Endothelial cell of umbilical vein (primary cell): ENCODE data around the gene ABCC2. TPM values are rescaled to one million over a fixed set of nuclear protein-coding genes. Genes with fewer than 3 reads are reported as not detected.

Experiments used
- BruUV-seq: library from RNA; stranded (reverse); fragments of 400-500 nt; replicated peaks from 2 replicates; lab custom pipeline; 2021; lab: Mats Ljungman, UMichigan
- CTCF ChIA-PET: fragments of 300-600, 350-600 bp; sonication (Branson Sonifier 250); formaldehyde crosslinking; loops from one replicate; lab custom pipeline; 2021; ENCODE audit warnings: antibody characterized with exemption, inconsistent platforms; lab: Charles Lee
- POLR2A ChIA-PET: fragments of 300-600, 350-600 bp; sonication (Branson Sonifier 250); formaldehyde crosslinking; loops from one replicate; lab custom pipeline; 2021; ENCODE audit warnings: antibody characterized with exemption, inconsistent platforms; lab: Charles Lee
- DNase-seq: peaks from one replicate; pipeline ENCODE4 v3.0.0-alpha.2; 2011; ENCODE audit warnings: low read depth, low spot score
- FAIRE-seq: peaks from 2 replicates; lab custom pipeline; 2011; peaks lifted over from hg19 to GRCh38; lab: Jason Lieb, UNC
- H2AFZ ChIP-seq: 2 replicates; pipeline ENCODE4 v1.6.0; 2012; ENCODE audit warnings: low read depth, low read length, control low read depth, inconsistent platforms
- H3K27ac ChIP-seq: 2 replicates; pipeline ENCODE4 v1.5.1; 2011; ENCODE audit warnings: low read depth, mild to moderate bottlenecking, control low read depth, low read length, moderate library complexity; ENCODE audit not compliant: insufficient read depth
- H3K27me3 ChIP-seq, 2 experiments: 2 replicates each; pipeline versions ENCODE4 v1.6.0 to v1.6.1; 2011; ENCODE audit warnings: low read length in 2 of 2, mixed read lengths in 1 of 2; ENCODE audit not compliant: control insufficient read depth in 2 of 2, insufficient read depth in 2 of 2
- H3K36me3 ChIP-seq, 2 experiments: 2 replicates in 1 of 2; 3 replicates in 1 of 2; pipeline ENCODE4 v1.5.1; 2011; ENCODE audit warnings: low read length in 2 of 2, mild to moderate bottlenecking in 1 of 2, moderate library complexity in 1 of 2; ENCODE audit not compliant: control insufficient read depth in 2 of 2, insufficient read depth in 2 of 2; ENCODE audit errors: extremely low read depth in 1 of 2
- H3K4me1 ChIP-seq: 3 replicates; pipeline ENCODE4 v1.5.1; 2011; ENCODE audit warnings: mild to moderate bottlenecking, low read length; ENCODE audit not compliant: control insufficient read depth, insufficient read depth; ENCODE audit errors: extremely low read depth
- H3K4me2 ChIP-seq: 2 replicates; pipeline ENCODE4 v1.6.1; 2011; ENCODE audit warnings: low read length, control low read depth, mixed read lengths; ENCODE audit not compliant: insufficient read depth
- H3K4me3 ChIP-seq, 3 experiments: fragments of 200-600 bp in 1 of 3; sonication (generic), shearing (Covaris generic) in 1 of 3; replicated peaks in 1 of 3; 2 replicates each; pipeline ENCODE4 v1.5.1; 2011 to 2016; ENCODE audit warnings: control low read depth in 3 of 3, low read length in 3 of 3, mild to moderate bottlenecking in 2 of 3, inconsistent platforms in 1 of 3, low read depth in 1 of 3, moderate library complexity in 1 of 3; ENCODE audit not compliant: insufficient read depth in 1 of 3
- H3K79me2 ChIP-seq: 2 replicates; pipeline ENCODE4 v1.6.0; 2012; ENCODE audit warnings: low read length, inconsistent platforms; ENCODE audit not compliant: control insufficient read depth, insufficient read depth
- H3K9ac ChIP-seq: replicated peaks from 2 replicates; pipeline ENCODE3; 2011; ENCODE audit warnings: low read length, control low read depth; ENCODE audit not compliant: insufficient read depth; ENCODE audit errors: extremely low read depth
- H3K9me1 ChIP-seq: replicated peaks from 3 replicates; pipeline ENCODE4 v1.6.0; 2011; ENCODE audit warnings: mild to moderate bottlenecking, low read length; ENCODE audit not compliant: control insufficient read depth, insufficient read depth; ENCODE audit errors: extremely low read depth
- H3K9me3 ChIP-seq: replicated peaks from 2 replicates; pipeline ENCODE4 v1.5.1; 2012; ENCODE audit warnings: low read length, inconsistent platforms; ENCODE audit not compliant: control insufficient read depth, insufficient read depth
- H4K20me1 ChIP-seq: replicated peaks from 2 replicates; pipeline ENCODE3; 2011; ENCODE audit warnings: mild to moderate bottlenecking, low read length; ENCODE audit not compliant: control insufficient read depth, insufficient read depth; ENCODE audit errors: extremely low read depth
- GATA2 ChIP-seq: IDR thresholded peaks from 2 replicates; pipeline ENCODE4 v1.7.0; 2011; ENCODE audit warnings: low read depth, mild to moderate bottlenecking, moderate library complexity, mixed read lengths, low read length; ENCODE audit not compliant: insufficient read length, insufficient read depth
- JUN ChIP-seq: IDR thresholded peaks from 2 replicates; pipeline ENCODE4 v1.6.1; 2011; ENCODE audit warnings: borderline replicate concordance, low read depth; ENCODE audit not compliant: insufficient read length, insufficient read depth
- MYC ChIP-seq: IDR thresholded peaks from one replicate; pipeline ENCODE4 v1.6.1; 2011; ENCODE audit warnings: mild to moderate bottlenecking, low read depth, low read length
- POLR2AphosphoS5 ChIP-seq: IDR thresholded peaks from 2 replicates; pipeline ENCODE4 v1.6.1; 2012; ENCODE audit warnings: low read depth, mild to moderate bottlenecking, control low read depth, low read length, moderate library complexity; ENCODE audit not compliant: insufficient read depth
- dilution Hi-C: fragments of 300-500 bp; cut with MboI; formaldehyde crosslinking; loops from one replicate; pipeline ENCODE4 v1.15.0; 2019; ENCODE audit warnings: low sequenced_read_pairs; ENCODE audit not compliant: extremely low pct_ligation_motif_present
- intact Hi-C: fragments of 100-400 bp; cut with micrococcal nuclease; formaldehyde crosslinking; loops from one replicate; pipeline ENCODE4 v1.10.0; 2022
- polyA plus RNA-seq, 4 experiments: library from polyadenylated mRNA; depleted of rRNA in 3 of 4; stranded (reverse) in 3 of 4; unstranded in 1 of 4; fragments of >200 nt; gene quantifications; 2 replicates each; pipeline versions ENCODE4 v1.2.1 to v1.2.3, GENCODE V29; 2011 to 2012; ENCODE audit warnings: missing spikeins in 1 of 4
- total RNA-seq: library from RNA; stranded (reverse); gene quantifications from 2 replicates; pipeline ENCODE4 v1.2.3, GENCODE V29; 2021
- TF ChIP-seq, protein P1 (sequence below), 2 donors: IDR thresholded peaks; 1 replicate in 1 of 2; 2 replicates in 1 of 2; pipeline ENCODE4 v1.5.1; 2011; ENCODE audit warnings: low read length in 2 of 2, mild to moderate bottlenecking in 2 of 2, moderate library complexity in 2 of 2, control low read depth in 1 of 2, inconsistent platforms in 1 of 2, low read depth in 1 of 2; ENCODE audit not compliant: insufficient read depth in 1 of 2; ENCODE audit errors: extremely low read depth in 1 of 2

ABCC2 gene
- total and polyA plus RNA-seq, 2 donors (not counting 3 experiments of a cell fraction or from before 2014, with no cell fraction given), result 1.5 to 3.3 TPM

- Histone ChIP-seq H4K20me1 (no peaks in the 10 kb centered on the region), H3K9me3 (no peaks in the 10 kb centered on the region), H3K4me3 (no peak overlapping the region), H3K9ac (no peak overlapping the region), H3K36me3 (no peaks in the 10 kb centered on the region), H3K27me3 (no peaks in the 10 kb centered on the region), H2AFZ (no peak overlapping the region), H3K4me1 (peaks cover 11% of the 10 kb centered on the region), H3K4me2 (no peak overlapping the region), H3K9me1 (no peaks in the 10 kb centered on the region), H3K27ac (no peak overlapping the region), H3K79me2 (no peaks in the 10 kb centered on the region)
- no TSS peak for BruUV-seq
- intact Hi-C loops, result no loop called here
- no peak for TF ChIP-seq POLR2AphosphoS5
- TF ChIP-seq MYC, result no peak
- TF ChIP-seq JUN, result no peak
- TF ChIP-seq, protein P1, sequence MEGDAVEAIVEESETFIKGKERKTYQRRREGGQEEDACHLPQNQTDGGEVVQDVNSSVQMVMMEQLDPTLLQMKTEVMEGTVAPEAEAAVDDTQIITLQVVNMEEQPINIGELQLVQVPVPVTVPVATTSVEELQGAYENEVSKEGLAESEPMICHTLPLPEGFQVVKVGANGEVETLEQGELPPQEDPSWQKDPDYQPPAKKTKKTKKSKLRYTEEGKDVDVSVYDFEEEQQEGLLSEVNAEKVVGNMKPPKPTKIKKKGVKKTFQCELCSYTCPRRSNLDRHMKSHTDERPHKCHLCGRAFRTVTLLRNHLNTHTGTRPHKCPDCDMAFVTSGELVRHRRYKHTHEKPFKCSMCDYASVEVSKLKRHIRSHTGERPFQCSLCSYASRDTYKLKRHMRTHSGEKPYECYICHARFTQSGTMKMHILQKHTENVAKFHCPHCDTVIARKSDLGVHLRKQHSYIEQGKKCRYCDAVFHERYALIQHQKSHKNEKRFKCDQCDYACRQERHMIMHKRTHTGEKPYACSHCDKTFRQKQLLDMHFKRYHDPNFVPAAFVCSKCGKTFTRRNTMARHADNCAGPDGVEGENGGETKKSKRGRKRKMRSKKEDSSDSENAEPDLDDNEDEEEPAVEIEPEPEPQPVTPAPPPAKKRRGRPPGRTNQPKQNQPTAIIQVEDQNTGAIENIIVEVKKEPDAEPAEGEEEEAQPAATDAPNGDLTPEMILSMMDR (IDR thresholded peaks at IDR 0.05; ENCODE audit: extremely low read depth in 1 of 2, insufficient read depth in 1 of 2, low read depth in 1 of 2, low read length in 2 of 2), result no peak
- TF ChIP-seq GATA2, result no peak
- DNase-seq (no peak), FAIRE-seq (no peak)
- ChIA-PET CTCF (no interaction called here), POLR2A (no interaction called here)
- dilution Hi-C loops, result no loop called here
Measured at GRCh38 chr10:99787782-99788445, 5.5 kb downstream of the ABCC2 start.
